ENCODE measurements around the gene FXYD3. TPM values are rescaled to one million over a fixed set of nuclear protein-coding genes. Genes with fewer than 3 reads are reported as not detected.
"Not testable (repeated sequence)": the region's sequence is repeated elsewhere in the genome, so short reads cannot be mapped to it uniquely, and the experiment has no call there.

The FXYD3 gene
- total RNA-seq, 1 donor from 2014 or later = not detected

- DNase-seq (ENCODE audit: low read depth in 2 of 2) = no peak
Measured at GRCh38 chr19:35086455-35086854, 29.2 kb upstream of the FXYD3 start.

GRCh38 chr19:35087393-35087792, 28.2 kb upstream of the FXYD3 start:
- no peak for DNase-seq (ENCODE audit: low read depth in 2 of 2)

- peak in 1 of 2 donors; percentile 11 for DNase-seq (ENCODE audit: low read depth in 2 of 2)
Measured at GRCh38 chr19:35088131-35088913, 27.3 kb upstream of the FXYD3 start.

- no peak for DNase-seq (ENCODE audit: low read depth in 2 of 2)
Measured at GRCh38 chr19:35089554-35089953, 26.1 kb upstream of the FXYD3 start.

GRCh38 chr19:35090160-35090505, 25.5 kb upstream of the FXYD3 start:
- DNase-seq (ENCODE audit: low read depth in 2 of 2) = no peak

GRCh38 chr19:35090506-35091214, 25.0 kb upstream of the FXYD3 start:
- DNase-seq (ENCODE audit: low read depth in 2 of 2) = peak; percentile 21 to 60

- no peak for DNase-seq (ENCODE audit: low read depth in 2 of 2)
Measured at GRCh38 chr19:35093430-35093829, 22.2 kb upstream of the FXYD3 start.

- no peak for DNase-seq (ENCODE audit: low read depth in 2 of 2)
Measured at GRCh38 chr19:35093941-35094647, 21.5 kb upstream of the FXYD3 start.

- DNase-seq (ENCODE audit: low read depth in 2 of 2) = no peak
Measured at GRCh38 chr19:35094656-35095055, 21.0 kb upstream of the FXYD3 start.

- DNase-seq (ENCODE audit: low read depth in 2 of 2) = no peak
Measured at GRCh38 chr19:35095667-35096368, 19.8 kb upstream of the FXYD3 start.

- DNase-seq (ENCODE audit: low read depth in 2 of 2) = no peak
Measured at GRCh38 chr19:35098413-35099049, 17.1 kb upstream of the FXYD3 start.

- DNase-seq (ENCODE audit: low read depth in 2 of 2) = no peak
Measured at GRCh38 chr19:35099155-35099896, 16.3 kb upstream of the FXYD3 start.

GRCh38 chr19:35099897-35100275, 15.7 kb upstream of the FXYD3 start:
- no peak for DNase-seq (ENCODE audit: low read depth in 2 of 2)

- DNase-seq (ENCODE audit: low read depth in 2 of 2) = no peak
Measured at GRCh38 chr19:35100588-35101533, 14.8 kb upstream of the FXYD3 start.

- not testable (repeated sequence) for DNase-seq (ENCODE audit: low read depth in 2 of 2)
Measured at GRCh38 chr19:35101949-35102348, 13.7 kb upstream of the FXYD3 start.

- DNase-seq (ENCODE audit: low read depth in 2 of 2) = not testable (repeated sequence)
Measured at GRCh38 chr19:35103614-35104013, 12.0 kb upstream of the FXYD3 start.

- no peak for DNase-seq (ENCODE audit: low read depth in 2 of 2)
Measured at GRCh38 chr19:35104361-35104760, 11.3 kb upstream of the FXYD3 start.

GRCh38 chr19:35105047-35105410, 10.6 kb upstream of the FXYD3 start:
- DNase-seq (ENCODE audit: low read depth in 2 of 2) = no peak
